CD4-positive, alpha-beta T cell treated with Interleukin-2 at 100 ng/mL for 4 hours (primary cell): ENCODE results near the gene GOLGA6D.
"Not testable (repeated sequence)": the region's sequence is repeated elsewhere in the genome, so short reads cannot be mapped to it uniquely, and the experiment has no call there.

Source experiments
- DNase-seq: peaks from one replicate; pipeline ENCODE4 v3.0.0-alpha.2; 2020; ENCODE audit warnings: low spot score

GOLGA6D gene, protein sequence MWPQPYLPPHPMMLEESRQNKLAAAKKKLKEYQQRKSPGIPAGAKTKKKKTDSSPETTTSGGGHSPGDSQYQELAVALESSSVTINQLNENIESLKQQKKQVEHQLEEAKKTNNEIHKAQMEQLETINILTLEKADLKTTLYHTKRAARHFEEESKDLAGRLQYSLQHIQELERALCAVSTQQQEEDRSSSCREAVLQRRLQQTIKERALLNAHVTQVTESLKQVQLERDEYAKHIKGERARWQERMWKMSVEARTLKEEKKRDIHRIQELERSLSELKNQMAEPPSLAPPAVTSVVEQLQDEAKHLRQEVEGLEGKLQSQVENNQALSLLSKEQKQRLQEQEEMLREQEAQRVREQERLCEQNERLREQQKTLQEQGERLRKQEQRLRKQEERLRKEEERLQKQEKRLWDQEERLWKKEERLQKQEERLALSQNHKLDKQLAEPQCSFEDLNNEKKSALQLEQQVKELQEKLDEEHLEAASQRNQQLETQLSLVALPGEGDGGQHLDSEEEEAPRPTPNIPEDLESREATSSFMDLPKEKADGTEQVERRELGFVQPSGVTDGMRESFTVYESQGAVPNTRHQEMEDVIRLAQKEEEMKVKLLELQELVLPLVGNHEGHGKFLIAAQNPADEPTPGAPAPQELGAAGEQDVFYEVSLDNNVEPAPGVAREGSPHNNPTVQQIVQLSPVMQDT

DNA sequence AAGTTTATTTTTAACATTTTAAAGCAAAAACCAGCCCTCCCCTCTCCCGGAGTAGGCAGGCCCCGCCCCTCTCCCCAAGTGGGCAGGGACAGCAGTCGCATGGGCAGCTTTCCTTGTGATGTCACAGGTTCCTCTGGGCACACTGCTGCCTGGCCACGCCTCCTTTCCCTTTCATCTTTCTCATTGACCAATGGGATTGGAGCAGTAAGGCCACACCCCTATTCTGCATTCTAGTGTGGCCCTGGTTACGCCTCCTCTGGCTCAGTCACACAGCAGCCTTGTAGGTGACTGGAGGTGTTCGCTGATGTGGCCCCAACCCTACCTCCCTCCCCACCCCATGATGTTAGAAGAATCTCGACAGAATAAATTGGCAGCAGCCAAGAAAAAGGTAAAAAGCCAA lies at the start of gene GOLGA6D:
GOLGA6D (plus strand) TSS at position 264 of the 400 bp plus-strand sequence; CDS start at position 305, 41 bp downstream.
- DNase-seq, result not testable (repeated sequence)

- no peak for DNase-seq
These were observed 49.0 kb upstream of the GOLGA6D start for GRCh38 chr15:75233504-75234190.

GRCh38 chr15:75234191-75234810 lies 48.3 kb upstream of the GOLGA6D start:
- DNase-seq, result no peak

- no peak for DNase-seq
These were observed 47.5 kb upstream of the GOLGA6D start for GRCh38 chr15:75235051-75235673.

DNA sequence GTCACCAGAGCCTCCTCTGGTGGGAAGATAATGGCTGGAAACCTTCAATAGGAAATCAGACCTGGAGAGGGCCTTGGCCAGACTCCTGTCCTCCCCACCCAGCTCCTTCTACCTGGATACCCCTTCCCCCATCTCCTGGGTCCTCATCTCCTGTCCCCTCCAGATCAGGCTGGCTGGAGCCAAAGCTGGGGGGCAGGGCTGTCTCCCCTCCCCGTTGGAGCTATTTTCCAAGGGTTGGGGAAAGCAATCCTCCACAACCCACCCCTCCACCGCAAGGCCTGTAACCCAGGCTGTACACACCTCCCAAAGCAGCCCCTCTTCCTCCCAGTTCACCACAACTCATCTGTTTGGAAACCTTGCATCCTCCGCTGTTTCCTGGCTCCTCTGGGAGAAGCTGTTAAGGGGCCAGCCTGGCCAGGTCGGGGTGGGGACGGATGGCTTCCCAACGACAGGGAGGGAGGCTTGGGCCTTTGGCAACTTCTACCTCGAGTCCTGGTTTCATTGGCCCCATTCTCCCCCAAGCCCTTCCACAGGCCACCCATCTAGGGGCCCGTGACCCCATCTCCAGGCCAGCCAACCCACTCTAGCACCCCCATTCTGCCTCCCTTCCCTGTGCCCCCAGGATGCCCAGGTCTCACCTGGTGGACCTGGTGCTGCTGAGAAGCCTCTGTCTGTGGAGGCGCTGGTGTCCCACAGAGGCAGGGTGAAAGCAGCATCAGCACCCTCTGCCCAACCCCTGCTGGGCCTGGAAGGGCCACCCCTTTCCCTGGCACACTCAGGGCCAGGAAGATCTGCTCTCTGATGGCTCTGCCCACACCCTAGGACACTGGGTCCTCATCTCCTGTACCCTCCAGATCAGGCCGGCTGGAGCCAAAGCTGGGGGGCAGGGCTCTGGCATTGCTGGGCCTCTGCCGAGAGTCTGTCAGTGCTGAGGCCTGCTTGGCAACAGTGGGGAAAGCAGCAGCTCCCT lies 46.6 kb upstream of the GOLGA6D start:
- no peak for DNase-seq

DNA sequence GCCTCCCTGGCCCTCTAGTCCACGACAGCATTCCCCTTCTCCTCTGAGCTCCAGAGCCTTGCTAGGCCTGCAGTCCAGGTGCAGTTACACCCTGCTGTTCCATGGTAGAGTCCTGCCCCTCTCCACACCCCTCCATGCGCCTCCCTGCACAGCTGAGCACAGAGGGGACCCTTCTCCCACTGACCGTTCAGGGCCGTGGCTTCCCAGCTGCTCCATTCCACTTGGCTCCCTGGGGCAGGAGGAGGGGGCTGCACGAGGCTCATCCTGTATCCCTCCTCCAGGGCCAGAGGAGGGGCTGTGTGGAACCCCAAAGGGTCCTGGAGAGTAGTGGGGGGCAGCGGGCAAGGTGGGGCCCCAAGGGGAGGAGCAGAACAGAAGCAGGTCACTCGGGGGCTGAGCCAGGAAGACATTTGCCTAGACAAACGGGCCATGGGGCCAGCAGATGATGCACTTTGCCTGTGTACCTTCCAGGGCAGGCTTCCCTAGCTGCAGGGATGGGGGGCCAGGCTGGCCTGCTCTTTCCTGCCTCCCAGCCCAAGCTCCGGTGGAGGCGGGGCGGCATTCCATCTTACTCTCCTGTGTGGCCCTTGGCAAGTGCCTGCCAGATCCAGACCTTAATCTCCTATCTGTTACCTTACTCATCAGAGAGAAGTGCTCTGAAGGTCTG lies 45.2 kb upstream of the GOLGA6D start:
- no peak for DNase-seq

DNA sequence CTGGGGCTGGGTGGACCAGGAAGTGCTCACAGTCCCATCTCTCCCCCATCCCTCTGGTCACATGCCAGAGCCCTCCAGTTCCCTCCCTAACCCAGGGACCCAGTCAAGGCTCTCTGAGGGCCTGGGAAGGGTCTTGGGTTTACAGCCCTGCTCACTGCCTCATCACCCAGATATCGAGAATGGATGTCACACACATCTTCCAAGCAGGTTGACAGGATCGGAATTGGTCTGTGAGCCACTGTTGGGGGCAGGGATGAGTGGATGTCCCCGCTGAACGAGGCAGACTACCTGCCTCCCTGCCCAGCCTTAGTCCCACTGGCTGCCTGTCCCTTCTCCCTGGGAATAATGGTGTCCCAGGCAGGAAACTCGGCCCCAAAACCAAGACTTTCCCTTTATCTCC lies 44.5 kb upstream of the GOLGA6D start:
- no peak for DNase-seq

GRCh38 chr15:75245741-75246140 lies 36.9 kb upstream of the GOLGA6D start:
- DNase-seq, result not testable (repeated sequence)

- DNase-seq, result not testable (repeated sequence)
These were observed 33.6 kb upstream of the GOLGA6D start for GRCh38 chr15:75248991-75249390.

- DNase-seq, result no peak
These were observed 32.9 kb upstream of the GOLGA6D start for GRCh38 chr15:75249726-75250125.

DNA sequence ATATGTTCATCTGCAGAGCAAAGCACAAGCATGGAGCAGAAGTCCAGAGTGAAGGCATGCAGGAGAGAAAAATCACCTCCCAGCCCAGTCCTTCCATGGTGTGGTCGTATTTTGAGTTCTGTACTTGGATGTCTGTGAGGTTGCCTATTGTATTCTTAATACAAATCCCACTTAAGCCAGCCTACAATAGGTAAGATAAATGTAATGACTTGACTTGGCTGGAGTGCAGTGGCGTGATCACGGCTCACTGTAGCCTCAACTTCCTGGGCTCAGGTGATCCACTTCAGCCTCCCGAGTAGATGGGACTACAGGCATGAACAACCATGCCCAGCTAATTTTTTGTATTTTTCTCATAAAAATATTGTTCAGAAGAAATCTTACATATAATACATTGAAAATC lies 31.3 kb upstream of the GOLGA6D start:
- DNase-seq, result not testable (repeated sequence)

GRCh38 chr15:75252285-75252684 lies 30.4 kb upstream of the GOLGA6D start:
- DNase-seq, result not testable (repeated sequence)

GRCh38 chr15:75258034-75258433 lies 24.6 kb upstream of the GOLGA6D start, which contains the start of gene GOLGA6C:
TSS of gene GOLGA6C (plus strand) at chr15:75258334. CDS start at chr15:75258599, 265 bp downstream.
- DNase-seq, result not testable (repeated sequence)

DNA sequence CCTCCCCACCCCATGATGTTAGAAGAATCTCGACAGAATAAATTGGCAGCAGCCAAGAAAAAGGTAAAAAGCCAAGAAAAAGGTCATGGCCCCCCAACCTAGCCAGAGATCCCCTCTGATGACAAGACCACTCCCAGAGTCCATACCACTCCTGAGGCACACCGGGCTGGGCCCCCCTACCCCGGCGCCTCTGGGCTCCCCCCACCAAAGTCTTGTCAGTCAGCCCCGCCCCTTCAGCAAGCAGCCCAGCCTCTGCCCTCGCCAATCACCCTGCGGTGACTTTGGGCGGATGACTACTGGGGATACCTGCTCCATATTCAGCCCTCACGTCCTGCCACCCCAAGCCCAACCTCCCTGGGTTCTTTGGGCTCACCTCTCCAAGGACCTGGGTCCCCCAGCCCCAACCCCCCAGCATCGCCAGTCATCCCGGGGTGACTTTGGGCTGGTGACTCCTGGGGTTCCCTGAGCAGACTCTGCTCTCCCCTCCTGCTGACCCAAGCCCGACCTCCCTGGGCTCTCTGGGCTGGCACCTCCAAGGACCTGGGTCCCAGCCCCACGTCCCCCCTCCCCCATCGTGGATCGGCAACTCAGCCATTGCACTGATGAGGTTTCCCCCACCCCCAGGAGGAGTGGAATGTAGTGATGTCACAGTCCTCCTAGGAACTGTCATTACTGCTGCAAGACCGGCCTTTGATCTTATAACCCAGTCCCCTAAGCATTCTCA lies 23.9 kb upstream of the GOLGA6D start:
- not testable (repeated sequence) for DNase-seq

DNA sequence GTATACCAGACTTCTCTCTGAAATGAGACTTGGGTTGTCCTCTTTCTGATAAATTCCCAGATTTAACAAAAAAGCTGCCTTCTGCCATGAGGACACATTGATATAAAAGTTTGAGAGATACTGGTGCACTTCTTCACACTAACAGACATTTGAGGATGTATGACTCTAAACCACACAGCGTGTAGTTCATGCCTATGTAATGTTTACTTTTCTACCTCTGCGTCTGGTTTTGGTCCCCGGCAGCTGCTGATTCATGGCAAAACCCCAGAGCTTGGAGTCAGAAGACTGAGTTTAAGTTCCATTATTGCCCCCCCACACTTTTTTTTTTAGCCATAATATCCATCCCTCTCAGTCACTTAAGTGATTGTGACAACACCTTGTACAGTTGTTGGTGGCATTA lies 22.8 kb upstream of the GOLGA6D start:
- DNase-seq, result not testable (repeated sequence)

DNA sequence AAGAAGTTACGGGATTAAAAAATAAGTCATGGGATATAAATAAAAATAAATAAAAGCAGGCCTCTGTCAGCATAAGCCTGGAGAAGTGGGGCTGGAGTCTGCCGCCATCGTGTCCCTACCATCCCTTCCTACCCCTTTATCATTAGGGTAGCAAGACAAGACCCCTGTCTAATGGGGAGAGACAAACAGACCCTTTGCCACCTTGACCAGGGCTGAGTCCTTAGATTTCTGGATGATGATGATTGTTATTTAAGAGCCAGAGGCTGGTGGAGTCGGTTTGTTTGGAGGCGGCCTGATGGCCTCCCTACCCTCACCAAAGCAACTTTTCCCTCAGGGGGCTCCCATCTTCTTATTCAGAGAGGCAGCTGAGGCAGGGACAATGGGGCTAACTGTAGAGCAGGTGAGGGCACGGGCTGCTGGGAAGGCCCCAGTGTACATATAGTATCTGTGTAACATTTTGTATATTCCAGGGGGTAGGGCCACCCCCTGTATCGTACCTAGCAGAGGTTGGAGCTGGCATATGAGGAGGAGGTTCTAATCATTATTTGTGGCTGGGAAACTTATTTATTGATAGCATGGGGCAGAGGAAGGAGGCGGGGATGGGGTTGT lies 8.8 kb upstream of the GOLGA6D start:
- not testable (repeated sequence) for DNase-seq

GRCh38 chr15:75274509-75275107 lies 8.0 kb upstream of the GOLGA6D start:
- DNase-seq, result peak; percentile 54

- not testable (repeated sequence) for DNase-seq
These were observed 7.0 kb upstream of the GOLGA6D start for GRCh38 chr15:75275617-75276016.
